Tibial nerve (tissue), 4 donors: ENCODE results near the gene GUCD1. TPM values are rescaled to one million over a fixed set of nuclear protein-coding genes. Genes with fewer than 3 reads are reported as not detected.
"Not testable (repeated sequence)": the region's sequence is repeated elsewhere in the genome, so short reads cannot be mapped to it uniquely, and the experiment has no call there.

Source experiments
- DNase-seq, 2 donors: peaks; one replicate each; pipeline ENCODE4 v3.0.0-alpha.2; 2019; ENCODE audit warnings: low spot score in 2 of 2
- H3K27ac ChIP-seq, 4 donors: fragments of 200-600 bp; sonication (generic) in 3 of 4; one replicate each; pipeline ENCODE4 v1.5.1; 2017 to 2019; ENCODE audit warnings: mild to moderate bottlenecking in 1 of 4
- H3K27me3 ChIP-seq, 2 donors: fragments of 200-600 bp; sonication (generic) in 1 of 2; one replicate each; pipeline versions ENCODE4 v1.5.1 to v1.6.0; 2017 to 2019
- H3K36me3 ChIP-seq, 3 donors: fragments of 200-600 bp; sonication (generic); one replicate each; pipeline ENCODE4 v1.5.1; 2018 to 2019
- H3K4me1 ChIP-seq, 4 donors: fragments of 200-600 bp; sonication (generic) in 3 of 4; one replicate each; pipeline ENCODE4 v1.5.1; 2017 to 2019
- H3K4me3 ChIP-seq, 4 donors: fragments of 200-600 bp; sonication (generic) in 3 of 4; one replicate each; pipeline ENCODE4 v1.5.1; 2017 to 2019; ENCODE audit warnings: mild to moderate bottlenecking in 1 of 4, moderate library complexity in 1 of 4
- H3K9me3 ChIP-seq, 4 donors: fragments of 200-600 bp; sonication (generic) in 3 of 4; one replicate each; pipeline ENCODE4 v1.5.1; 2017 to 2019
- EP300 ChIP-seq, 2 donors: sonication (generic); formaldehyde crosslinking; IDR thresholded peaks; one replicate each; pipeline ENCODE4 v1.6.1; 2017; ENCODE audit warnings: antibody characterized with exemption in 2 of 2, mild to moderate bottlenecking in 1 of 2
- POLR2A ChIP-seq, 2 donors: fragments of 450-650 bp; IDR thresholded peaks; one replicate each; pipeline ENCODE4 v1.6.1; 2017; ENCODE audit warnings: antibody characterized with exemption in 2 of 2, mild to moderate bottlenecking in 2 of 2, moderate library complexity in 2 of 2
- WGBS, 2 donors: methylation state at CpG; one replicate each; pipeline ENCODE4 v1.1.5; 2018; 5-methylcytosine and 5-hydroxymethylcytosine counted together
- total RNA-seq, 4 donors: library from RNA; depleted of rRNA; stranded (reverse); fragments of >200 nt; gene quantifications; one replicate each; pipeline ENCODE4 v1.1.0, GENCODE V29; 2016
- TF ChIP-seq, protein P1 (sequence below), 5 experiments: fragments of 200-600 bp in 3 of 5; fragments of 450-650 bp in 2 of 5; sonication (generic) in 3 of 5; IDR thresholded peaks; one replicate each; pipeline ENCODE4 v1.5.1; 2016 to 2019; ENCODE audit warnings: antibody characterized with exemption in 5 of 5, mild to moderate bottlenecking in 3 of 5, moderate library complexity in 2 of 5

Gene GUCD1
- total RNA-seq, 4 donors from 2014 or later, result 74.1 to 87.9 (median 84.6) TPM

DNA sequence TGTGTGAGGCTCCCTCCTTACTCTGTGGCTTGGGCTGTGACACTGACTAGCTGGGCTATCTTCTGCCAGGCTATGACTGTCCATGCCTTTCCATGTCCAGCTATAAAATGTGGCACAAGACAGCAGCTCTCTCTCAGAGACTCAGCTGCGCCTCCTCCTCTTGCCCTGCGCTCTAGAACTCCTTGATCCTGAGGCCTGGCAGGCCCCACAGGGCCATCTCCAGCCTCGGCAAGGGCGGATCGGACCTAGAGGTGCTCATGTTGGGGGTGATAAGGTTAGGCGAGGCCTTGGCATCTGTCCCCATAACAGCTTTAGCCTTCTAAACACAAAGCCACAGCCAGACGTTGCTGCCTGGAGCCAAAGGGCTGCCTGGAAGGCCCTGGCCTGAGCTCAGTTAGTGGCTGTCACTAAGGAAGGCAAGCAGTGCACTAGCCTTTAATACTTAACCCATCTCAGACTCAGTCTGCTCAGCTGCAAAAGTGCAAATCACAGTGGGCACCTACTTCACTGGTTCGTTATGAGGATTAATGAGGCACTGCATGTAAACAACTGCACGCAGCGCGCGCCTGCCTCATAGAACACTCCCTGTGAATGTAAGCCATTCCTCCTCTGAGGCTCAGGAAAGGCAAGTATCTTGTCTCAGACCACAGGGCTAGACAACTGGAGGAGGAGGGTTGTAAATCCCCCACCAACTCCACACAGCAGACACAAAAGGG lies 1.2 kb downstream of the GUCD1 start:
- Histone ChIP-seq H3K27me3 (no peaks in the 10 kb centered on the region), H3K4me1 (peaks cover 5 to 62% (median 33%) of the 10 kb centered on the region in 4 donors), H3K9me3 (no peaks in the 10 kb centered on the region), H3K36me3 (peaks cover 3 to 27% (median 8%) of the 10 kb centered on the region in 3 donors), H3K27ac (peak overlapping the region in 3 of 4 donors; percentile 91 to 98 (median 95)), H3K4me3 (peak overlapping the region; percentile 71 to 95 (median 85))
- TF ChIP-seq EP300 (IDR thresholded peaks at IDR 0.05) (no peak), POLR2A (IDR thresholded peaks at IDR 0.05) (no peak)
- TF ChIP-seq, protein P1, sequence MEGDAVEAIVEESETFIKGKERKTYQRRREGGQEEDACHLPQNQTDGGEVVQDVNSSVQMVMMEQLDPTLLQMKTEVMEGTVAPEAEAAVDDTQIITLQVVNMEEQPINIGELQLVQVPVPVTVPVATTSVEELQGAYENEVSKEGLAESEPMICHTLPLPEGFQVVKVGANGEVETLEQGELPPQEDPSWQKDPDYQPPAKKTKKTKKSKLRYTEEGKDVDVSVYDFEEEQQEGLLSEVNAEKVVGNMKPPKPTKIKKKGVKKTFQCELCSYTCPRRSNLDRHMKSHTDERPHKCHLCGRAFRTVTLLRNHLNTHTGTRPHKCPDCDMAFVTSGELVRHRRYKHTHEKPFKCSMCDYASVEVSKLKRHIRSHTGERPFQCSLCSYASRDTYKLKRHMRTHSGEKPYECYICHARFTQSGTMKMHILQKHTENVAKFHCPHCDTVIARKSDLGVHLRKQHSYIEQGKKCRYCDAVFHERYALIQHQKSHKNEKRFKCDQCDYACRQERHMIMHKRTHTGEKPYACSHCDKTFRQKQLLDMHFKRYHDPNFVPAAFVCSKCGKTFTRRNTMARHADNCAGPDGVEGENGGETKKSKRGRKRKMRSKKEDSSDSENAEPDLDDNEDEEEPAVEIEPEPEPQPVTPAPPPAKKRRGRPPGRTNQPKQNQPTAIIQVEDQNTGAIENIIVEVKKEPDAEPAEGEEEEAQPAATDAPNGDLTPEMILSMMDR (IDR thresholded peaks at IDR 0.05), result no peak
- DNase-seq, result no peak
- 26 to 35% methylated on average over 9 to 12 of the region's 12 CpGs for WGBS, 2 donors

DNA sequence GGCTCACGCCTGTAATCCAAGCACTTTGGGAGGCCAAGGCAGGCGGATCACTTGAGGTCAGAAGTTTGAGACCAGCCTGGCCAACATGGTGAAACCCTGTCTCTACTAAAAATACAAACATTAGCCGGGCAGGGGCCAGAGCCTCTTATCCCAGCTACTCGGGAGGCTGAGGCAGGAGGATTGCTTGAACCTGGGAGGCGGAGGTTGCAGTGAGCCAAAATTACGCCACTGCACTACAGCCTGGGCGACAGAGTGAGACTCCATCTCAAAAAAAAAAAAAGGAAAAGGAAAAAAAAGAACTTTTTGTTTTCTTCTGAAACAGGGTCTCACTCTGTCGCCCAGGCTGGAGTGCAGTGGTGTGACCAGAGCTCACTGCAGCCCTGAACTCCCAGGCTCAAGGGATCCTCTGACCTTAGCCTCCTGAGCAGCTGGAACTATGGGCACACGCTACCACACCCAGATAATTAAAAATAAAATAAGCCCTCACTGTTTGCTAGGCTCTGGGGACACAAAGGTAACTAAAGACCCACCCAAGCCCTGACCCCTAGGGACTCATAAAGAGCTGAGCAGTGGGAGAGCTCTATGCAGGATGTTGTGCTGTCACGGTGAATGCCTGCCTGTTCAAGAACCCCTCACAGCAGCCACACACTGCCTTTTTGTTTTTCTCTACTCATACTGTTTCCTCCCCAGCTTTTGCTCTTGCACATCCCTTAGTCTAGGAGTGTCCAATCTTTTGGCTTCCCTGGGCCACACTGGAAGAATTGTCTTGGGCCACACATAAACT lies 2.2 kb downstream of the GUCD1 start:
- H3K27ac ChIP-seq, result peak overlapping the region in 3 of 4 donors; percentile 6 to 95 (median 91)
- peaks cover 3 to 27% (median 5%) of the 10 kb centered on the region in 3 donors for H3K36me3 ChIP-seq
- H3K27me3 ChIP-seq, H3K4me3 ChIP-seq, H3K9me3 ChIP-seq, DNase-seq: not testable (repeated sequence)
- H3K4me1 ChIP-seq, result peaks cover 5 to 51% (median 33%) of the 10 kb centered on the region in 4 donors
- WGBS, 2 donors, result 54 to 60% methylated on average over 10 of the region's 10 CpGs

DNA sequence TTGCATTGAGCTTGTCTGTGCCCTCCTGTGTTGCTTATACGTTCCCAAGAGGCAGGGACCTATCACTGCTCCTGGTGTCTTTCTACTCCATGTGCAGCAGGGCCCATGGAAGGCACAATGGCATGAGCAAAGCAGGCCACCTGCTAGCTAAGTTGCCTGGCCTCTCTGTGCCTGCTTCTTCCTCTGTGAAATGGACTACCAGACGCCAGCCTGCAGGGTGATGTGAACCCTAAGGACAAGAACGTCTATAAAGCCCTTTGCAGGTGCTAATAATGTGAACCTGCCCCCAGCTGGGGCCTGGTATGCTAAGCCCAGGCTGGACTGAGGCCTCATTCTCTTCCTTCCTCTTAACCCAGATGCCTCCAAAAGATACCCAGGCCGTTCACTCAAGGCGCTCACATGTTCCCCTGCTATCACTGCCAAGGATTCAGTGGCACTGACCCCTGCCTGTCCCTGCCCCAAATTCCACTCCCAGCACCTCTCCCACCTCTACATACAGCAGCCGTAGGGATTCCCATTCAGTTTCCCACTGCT lies 4.0 kb downstream of the GUCD1 start:
- H3K4me3 ChIP-seq, result no peak overlapping the region
- H3K36me3 ChIP-seq, result peaks cover 6 to 41% (median 20%) of the 10 kb centered on the region in 3 donors
- peak overlapping the region in 1 of 4 donors; percentile 28 for H3K27ac ChIP-seq
- no peak for DNase-seq
- H3K27me3 ChIP-seq, result no peaks in the 10 kb centered on the region
- no peak for TF ChIP-seq EP300 (IDR thresholded peaks at IDR 0.05)
- TF ChIP-seq, protein P1 (IDR thresholded peaks at IDR 0.05), result no peak
- no peak for TF ChIP-seq POLR2A (IDR thresholded peaks at IDR 0.05)
- WGBS, 2 donors, result 80 to 84% methylated on average over 6 of the region's 6 CpGs
- no peaks in the 10 kb centered on the region for H3K9me3 ChIP-seq
- H3K4me1 ChIP-seq, result peaks cover 0 to 41% (median 23%) of the 10 kb centered on the region in 4 donors

DNA sequence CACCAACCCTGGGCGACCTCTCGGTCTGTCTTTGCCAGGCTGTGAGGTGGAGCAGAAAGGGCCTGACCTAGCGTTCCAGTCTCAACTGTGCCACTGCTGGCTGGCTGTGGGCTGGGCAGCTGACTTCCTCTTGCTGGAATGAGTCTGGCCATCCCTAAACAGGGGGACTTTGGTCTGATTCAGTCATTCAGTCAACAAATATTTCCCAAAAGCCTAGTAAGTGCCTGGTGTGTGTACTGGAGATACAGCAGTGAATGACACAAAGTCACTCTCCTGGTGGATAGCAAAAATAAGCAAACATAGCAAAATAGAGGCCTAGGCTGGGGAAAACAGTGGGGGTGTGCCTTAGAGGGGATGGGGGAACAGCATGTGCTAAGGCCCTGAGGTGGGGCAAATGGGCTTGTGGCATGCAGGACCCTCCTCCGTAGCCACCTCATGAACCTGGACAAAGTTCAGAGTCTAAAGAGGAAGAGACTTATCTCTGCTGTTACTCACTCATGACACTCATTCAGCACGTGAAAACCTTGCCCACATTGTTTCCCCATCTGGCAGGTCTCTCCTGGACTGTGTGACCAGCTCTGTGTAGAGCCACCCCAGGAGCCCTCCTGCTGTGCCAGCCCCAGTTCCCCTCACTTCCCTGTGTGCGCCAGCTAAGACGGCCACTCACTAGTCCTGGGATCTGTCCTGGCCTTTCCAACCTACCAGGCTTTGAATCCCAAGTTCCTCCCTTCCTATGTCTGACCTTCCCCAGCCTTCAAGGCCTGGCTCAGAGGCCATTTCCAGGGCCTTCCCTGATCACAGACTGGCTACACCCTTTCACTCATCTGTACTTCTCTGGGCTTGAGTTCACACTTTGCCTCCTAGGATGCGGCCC lies 4.7 kb downstream of the GUCD1 start:
- peak overlapping the region in 1 of 4 donors; percentile 28 for H3K27ac ChIP-seq
- peaks cover 0 to 47% (median 23%) of the 10 kb centered on the region in 4 donors for H3K4me1 ChIP-seq
- DNase-seq, result no peak
- no peak for TF ChIP-seq EP300 (IDR thresholded peaks at IDR 0.05)
- TF ChIP-seq POLR2A (IDR thresholded peaks at IDR 0.05), result no peak
- TF ChIP-seq, protein P1 (IDR thresholded peaks at IDR 0.05), result no peak
- H3K36me3 ChIP-seq, result peaks cover 6 to 44% (median 20%) of the 10 kb centered on the region in 3 donors
- no peaks in the 10 kb centered on the region for H3K27me3 ChIP-seq
- no peak overlapping the region for H3K4me3 ChIP-seq
- H3K9me3 ChIP-seq, result no peaks in the 10 kb centered on the region
- 84 to 85% methylated on average over 8 of the region's 8 CpGs for WGBS, 2 donors

DNA sequence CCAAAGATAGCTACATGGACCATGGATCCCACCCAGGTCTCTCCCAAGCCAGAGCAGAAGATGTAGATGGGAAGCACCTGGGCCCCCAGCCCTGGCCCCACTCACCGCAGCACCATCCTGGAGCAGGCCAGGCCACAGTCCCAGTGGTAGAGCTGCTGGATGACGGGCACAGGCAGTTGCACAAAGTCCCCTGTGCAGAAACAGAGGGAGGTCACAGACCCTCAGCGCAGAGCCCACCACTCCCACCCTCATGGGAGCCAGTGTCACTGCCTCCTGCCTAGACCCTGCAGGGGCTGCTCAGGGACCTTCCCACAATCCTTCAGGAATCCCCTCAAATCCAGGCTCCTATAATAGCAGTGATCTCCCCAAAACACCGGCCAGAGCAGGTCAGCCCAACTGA lies 6.1 kb downstream of the GUCD1 start:
- 92 to 95% methylated on average over 2 to 3 of the region's 4 CpGs for WGBS, 2 donors
- TF ChIP-seq, protein P1 (IDR thresholded peaks at IDR 0.05), result no peak
- TF ChIP-seq EP300 (IDR thresholded peaks at IDR 0.05), result no peak
- TF ChIP-seq POLR2A (IDR thresholded peaks at IDR 0.05), result no peak
- no peak overlapping the region for H3K4me3 ChIP-seq
- H3K36me3 ChIP-seq, result peaks cover 6 to 53% (median 20%) of the 10 kb centered on the region in 3 donors
- H3K9me3 ChIP-seq, result no peaks in the 10 kb centered on the region
- DNase-seq, result no peak
- no peaks in the 10 kb centered on the region for H3K27me3 ChIP-seq
- peaks cover 0 to 55% (median 23%) of the 10 kb centered on the region in 4 donors for H3K4me1 ChIP-seq
- no peak overlapping the region for H3K27ac ChIP-seq
